Measurements from ENCODE around the gene SYCP2. TPM values are rescaled to one million over a fixed set of nuclear protein-coding genes. Genes with fewer than 3 reads are reported as not detected.
A peak's percentile ranks its signal among the peaks of the same experiment; 100 is the strongest.

The SYCP2 gene
- total and polyA plus RNA-seq, 2 experiments from 2014 or later = 0.22 to 0.24 TPM

- Histone ChIP-seq H2AFZ (no peak overlapping the region), H4K20me1 (ENCODE audit: insufficient read depth) (no peaks in the 10 kb centered on the region), H3K4me2 (ENCODE audit: unreplicated experiment) (no peak overlapping the region), H3K36me3 (ENCODE audit: low read depth) (no peaks in the 10 kb centered on the region), H3K9ac (no peak overlapping the region), H3K4me3 (no peak overlapping the region), H3F3A (ENCODE audit: insufficient read depth) (no peaks in the 10 kb centered on the region), H3K4me1 (ENCODE audit: insufficient read depth) (no peaks in the 10 kb centered on the region), H3K27me3 (replicated peaks; ENCODE audit: insufficient read depth) (no peaks in the 10 kb centered on the region), H3K27ac (no peak overlapping the region), H3K9me2 (ENCODE audit: insufficient read depth) (no peaks in the 10 kb centered on the region), H3K79me2 (ENCODE audit: insufficient read depth) (no peaks in the 10 kb centered on the region), H3K9me3 (ENCODE audit: low read depth) (no peaks in the 10 kb centered on the region)
- TF ChIP-seq EZH2 (IDR thresholded peaks at IDR 0.05; ENCODE audit: insufficient read depth, poor library complexity, severe bottlenecking) = no peak
- no peak for TF ChIP-seq EZH2phosphoT487 (IDR thresholded peaks at IDR 0.05; ENCODE audit: insufficient read depth, low read depth)
- in situ Hi-C loops (cut with MboI) = no loop called here
- 79 to 87% methylated on average over 3 of the region's 3 CpGs for WGBS, 2 experiments (ENCODE audit: low coverage in 1 of 2, low lambda C conversion rate in 2 of 2, missing lambda C conversion rate in 2 of 2)
- DNase-seq = no peak
Measured at GRCh38 chr20:59884494-59884893, 48.9 kb downstream of the SYCP2 start.

DNA sequence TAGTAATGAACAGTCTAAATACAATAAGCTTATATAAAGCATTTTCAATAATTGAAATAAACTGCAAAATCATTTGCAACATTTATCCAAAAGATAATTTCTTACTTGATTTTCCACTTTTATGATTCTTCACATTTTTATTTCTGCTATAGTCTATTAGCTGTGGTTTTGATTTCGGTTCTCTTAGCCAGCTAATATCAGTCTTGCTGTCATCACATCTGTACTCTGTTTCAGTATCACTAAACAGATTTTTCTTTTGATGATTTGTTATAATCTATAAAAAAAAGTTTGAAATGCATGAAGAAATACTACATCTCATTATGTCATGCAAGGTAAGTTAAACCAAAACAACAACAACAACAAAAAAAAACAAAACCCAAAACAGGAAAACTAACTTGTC, 53.2 kb downstream of the SYCP2 start:
- H3K9me2 ChIP-seq (ENCODE audit: insufficient read depth) = no peaks in the 10 kb centered on the region
- H3K27ac ChIP-seq = no peak overlapping the region
- H3K79me2 ChIP-seq (ENCODE audit: insufficient read depth) = no peaks in the 10 kb centered on the region
- H3K4me2 ChIP-seq (ENCODE audit: unreplicated experiment) = no peak overlapping the region
- no peaks in the 10 kb centered on the region for H3K4me1 ChIP-seq (ENCODE audit: insufficient read depth)
- no peak overlapping the region for H2AFZ ChIP-seq
- TF ChIP-seq EZH2phosphoT487 (IDR thresholded peaks at IDR 0.05; ENCODE audit: insufficient read depth, low read depth) = no peak
- no peak for TF ChIP-seq EZH2 (IDR thresholded peaks at IDR 0.05; ENCODE audit: insufficient read depth, poor library complexity, severe bottlenecking)
- 65 to 74% methylated on average over 1 of the region's 1 CpG for WGBS, 2 experiments (ENCODE audit: low coverage in 1 of 2, low lambda C conversion rate in 2 of 2, missing lambda C conversion rate in 2 of 2)
- no peak overlapping the region for H3K4me3 ChIP-seq
- H3F3A ChIP-seq (ENCODE audit: insufficient read depth) = no peaks in the 10 kb centered on the region
- no peaks in the 10 kb centered on the region for H3K27me3 ChIP-seq (replicated peaks; ENCODE audit: insufficient read depth)
- in situ Hi-C loops (cut with MboI) = no loop called here
- no peaks in the 10 kb centered on the region for H3K36me3 ChIP-seq (ENCODE audit: low read depth)
- no peak overlapping the region for H3K9ac ChIP-seq
- H3K9me3 ChIP-seq (ENCODE audit: low read depth) = no peaks in the 10 kb centered on the region
- DNase-seq = no peak
- H4K20me1 ChIP-seq (ENCODE audit: insufficient read depth) = no peaks in the 10 kb centered on the region

DNA sequence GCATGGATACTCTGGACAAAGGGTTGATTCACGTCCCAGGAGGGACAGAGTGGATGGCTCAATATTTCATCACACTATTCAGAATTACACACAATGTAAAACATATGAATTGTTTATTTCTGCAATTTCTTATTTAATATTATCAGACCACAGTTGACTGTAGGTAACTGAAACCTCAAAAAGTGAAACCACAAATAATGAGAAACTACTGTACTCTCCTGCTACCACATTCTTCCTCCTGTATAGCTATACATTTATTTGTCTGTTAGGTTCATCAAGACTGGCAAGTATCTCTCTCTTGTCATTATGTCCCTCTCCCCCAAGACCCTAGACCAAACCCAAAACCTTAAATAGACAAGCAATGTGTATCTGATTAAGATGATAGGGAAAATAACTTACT, 60.0 kb downstream of the SYCP2 start:
- Histone ChIP-seq H3F3A (ENCODE audit: insufficient read depth) (no peaks in the 10 kb centered on the region), H2AFZ (no peak overlapping the region), H3K4me1 (ENCODE audit: insufficient read depth) (no peaks in the 10 kb centered on the region), H3K4me3 (no peak overlapping the region), H3K9me3 (ENCODE audit: low read depth) (no peaks in the 10 kb centered on the region), H4K20me1 (ENCODE audit: insufficient read depth) (no peaks in the 10 kb centered on the region), H3K9me2 (ENCODE audit: insufficient read depth) (no peaks in the 10 kb centered on the region), H3K27ac (no peak overlapping the region), H3K4me2 (ENCODE audit: unreplicated experiment) (no peak overlapping the region), H3K27me3 (replicated peaks; ENCODE audit: insufficient read depth) (no peaks in the 10 kb centered on the region), H3K9ac (no peak overlapping the region), H3K36me3 (ENCODE audit: low read depth) (no peaks in the 10 kb centered on the region), H3K79me2 (ENCODE audit: insufficient read depth) (no peaks in the 10 kb centered on the region)
- in situ Hi-C loops (cut with MboI) = no loop called here
- WGBS, 2 experiments (ENCODE audit: low coverage in 1 of 2, low lambda C conversion rate in 2 of 2, missing lambda C conversion rate in 2 of 2) = 92 to 95% methylated on average over 1 of the region's 1 CpG
- TF ChIP-seq EZH2 (IDR thresholded peaks at IDR 0.05; ENCODE audit: insufficient read depth, poor library complexity, severe bottlenecking) = no peak
- no peak for TF ChIP-seq EZH2phosphoT487 (IDR thresholded peaks at IDR 0.05; ENCODE audit: insufficient read depth, low read depth)
- DNase-seq = no peak

GRCh38 chr20:59871096-59871495, 62.3 kb downstream of the SYCP2 start:
- H3K4me3 ChIP-seq = no peak overlapping the region
- no peaks in the 10 kb centered on the region for H3K9me3 ChIP-seq (ENCODE audit: low read depth)
- no peak overlapping the region for H3K4me2 ChIP-seq (ENCODE audit: unreplicated experiment)
- no peaks in the 10 kb centered on the region for H3K36me3 ChIP-seq (ENCODE audit: low read depth)
- H4K20me1 ChIP-seq (ENCODE audit: insufficient read depth) = no peaks in the 10 kb centered on the region
- 37 to 58% methylated on average over 1 of the region's 1 CpG for WGBS, 2 experiments (ENCODE audit: low coverage in 1 of 2, low lambda C conversion rate in 2 of 2, missing lambda C conversion rate in 2 of 2)
- no peaks in the 10 kb centered on the region for H3K27me3 ChIP-seq (replicated peaks; ENCODE audit: insufficient read depth)
- H3F3A ChIP-seq (ENCODE audit: insufficient read depth) = no peaks in the 10 kb centered on the region
- H3K79me2 ChIP-seq (ENCODE audit: insufficient read depth) = no peaks in the 10 kb centered on the region
- H2AFZ ChIP-seq = no peak overlapping the region
- H3K9ac ChIP-seq = no peak overlapping the region
- no peaks in the 10 kb centered on the region for H3K9me2 ChIP-seq (ENCODE audit: insufficient read depth)
- H3K4me1 ChIP-seq (ENCODE audit: insufficient read depth) = no peaks in the 10 kb centered on the region
- in situ Hi-C loops (cut with MboI) = no loop called here
- DNase-seq = no peak
- TF ChIP-seq EZH2 (IDR thresholded peaks at IDR 0.05; ENCODE audit: insufficient read depth, poor library complexity, severe bottlenecking) = no peak
- TF ChIP-seq EZH2phosphoT487 (IDR thresholded peaks at IDR 0.05; ENCODE audit: insufficient read depth, low read depth) = no peak
- H3K27ac ChIP-seq = no peak overlapping the region

DNA sequence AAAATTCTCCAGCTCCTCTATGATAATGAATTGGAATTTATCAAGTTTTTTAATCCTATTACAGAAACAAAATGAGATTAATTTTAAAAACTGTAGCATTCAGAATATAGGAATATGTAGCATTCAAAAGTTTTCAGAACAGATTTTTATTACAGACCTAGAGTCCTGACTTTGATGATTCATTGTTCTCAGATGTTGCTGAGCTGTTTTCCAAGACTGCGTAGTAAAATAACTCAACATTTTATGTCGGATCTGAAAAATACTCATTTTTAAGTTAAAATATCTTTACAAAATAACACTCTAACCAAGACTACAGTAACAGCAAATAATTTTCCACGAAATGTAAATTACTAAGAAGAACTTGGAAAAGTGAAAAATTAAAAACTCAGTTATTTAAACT, 67.1 kb downstream of the SYCP2 start:
- in situ Hi-C loops (cut with MboI) = no loop called here
- no peaks in the 10 kb centered on the region for H3K27me3 ChIP-seq (replicated peaks; ENCODE audit: insufficient read depth)
- DNase-seq = peak; percentile 10
- no peak overlapping the region for H2AFZ ChIP-seq
- no peak for TF ChIP-seq EZH2phosphoT487 (IDR thresholded peaks at IDR 0.05; ENCODE audit: insufficient read depth, low read depth)
- no peak for TF ChIP-seq EZH2 (IDR thresholded peaks at IDR 0.05; ENCODE audit: insufficient read depth, poor library complexity, severe bottlenecking)
- no peaks in the 10 kb centered on the region for H3F3A ChIP-seq (ENCODE audit: insufficient read depth)
- H3K4me2 ChIP-seq (ENCODE audit: unreplicated experiment) = no peak overlapping the region
- H3K4me1 ChIP-seq (ENCODE audit: insufficient read depth) = no peaks in the 10 kb centered on the region
- no peak overlapping the region for H3K4me3 ChIP-seq
- no peaks in the 10 kb centered on the region for H4K20me1 ChIP-seq (ENCODE audit: insufficient read depth)
- no peaks in the 10 kb centered on the region for H3K9me2 ChIP-seq (ENCODE audit: insufficient read depth)
- no peaks in the 10 kb centered on the region for H3K79me2 ChIP-seq (ENCODE audit: insufficient read depth)
- H3K9me3 ChIP-seq (ENCODE audit: low read depth) = no peaks in the 10 kb centered on the region
- H3K9ac ChIP-seq = no peak overlapping the region
- no peaks in the 10 kb centered on the region for H3K36me3 ChIP-seq (ENCODE audit: low read depth)
- WGBS, 2 experiments (ENCODE audit: low coverage in 1 of 2, low lambda C conversion rate in 2 of 2, missing lambda C conversion rate in 2 of 2) = 53 to 62% methylated on average over 3 of the region's 3 CpGs
- no peak overlapping the region for H3K27ac ChIP-seq
